NCI-H1694 (cell line): ENCODE data around the gene CDC20.
"Not testable (repeated sequence)": the region's sequence is repeated elsewhere in the genome, so short reads cannot be mapped to it uniquely, and the experiment has no call there.

Source experiments
- DNase-seq: peaks from one replicate; lab custom pipeline; 2025; lab: John Stamatoyannopoulos, UW

Gene CDC20

GRCh38 chr1:43383449-43383848 lies 24.7 kb downstream of the CDC20 start:
- DNase-seq: no peak

GRCh38 chr1:43386676-43387075 lies 27.9 kb downstream of the CDC20 start:
- no peak for DNase-seq

GRCh38 chr1:43387976-43388599 lies 29.3 kb downstream of the CDC20 start:
- DNase-seq: no peak

- no peak for DNase-seq
Observed at GRCh38 chr1:43388613-43389012, 29.8 kb downstream of the CDC20 start.

GRCh38 chr1:43389326-43390313 lies 30.8 kb downstream of the CDC20 start, which contains the start of the genes MED8 and SZT2:
Gene MED8 (minus strand): TSS chr1:43389800. CDS start chr1:43389764, 36 bp downstream.
Gene SZT2 (plus strand): TSS chr1:43389899. CDS start chr1:43389969, 70 bp downstream.
- DNase-seq: peak; percentile 82

GRCh38 chr1:43392702-43393101 lies 33.9 kb downstream of the CDC20 start:
- DNase-seq: no peak

GRCh38 chr1:43395523-43395922 lies 36.7 kb downstream of the CDC20 start:
- no peak for DNase-seq

GRCh38 chr1:43396059-43396458 lies 37.3 kb downstream of the CDC20 start:
- no peak for DNase-seq

- DNase-seq: no peak
Observed at GRCh38 chr1:43398227-43398626, 39.4 kb downstream of the CDC20 start.

- DNase-seq: not testable (repeated sequence)
Observed at GRCh38 chr1:43400441-43400840, 41.7 kb downstream of the CDC20 start.

GRCh38 chr1:43402089-43402865 lies 43.5 kb downstream of the CDC20 start:
- no peak for DNase-seq

- no peak for DNase-seq
Observed at GRCh38 chr1:43404353-43404752, 45.6 kb downstream of the CDC20 start.

- DNase-seq: no peak
Observed at GRCh38 chr1:43405219-43405875, 46.6 kb downstream of the CDC20 start.

- DNase-seq: no peak
Observed at GRCh38 chr1:43405876-43406234, 47.1 kb downstream of the CDC20 start.

- DNase-seq: no peak
Observed at GRCh38 chr1:43410571-43410970, 51.8 kb downstream of the CDC20 start.
